HCT116 (cell line): ENCODE data around the gene GATA3. TPM values are rescaled to one million over a fixed set of nuclear protein-coding genes. Genes with fewer than 3 reads are reported as not detected.

Experiments used
- ATAC-seq: fragments of 200-7000 bp; cut with Tn5 transposase; 2 replicates; pipeline ENCODE4 v1.9.1; 2020; ENCODE audit warnings: mild to moderate bottlenecking, moderate library complexity
- BruUV-seq: library from RNA; stranded (reverse); fragments of 400-500 nt; replicated peaks from 2 replicates; lab custom pipeline; 2021; lab: Mats Ljungman, UMichigan
- CTCF ChIA-PET: fragments of 300-600 bp; sonication (Branson Sonifier 250); formaldehyde crosslinking; loops from one replicate; lab custom pipeline; 2021; ENCODE audit warnings: antibody characterized with exemption; lab: Charles Lee
- POLR2A ChIA-PET: fragments of 300-600, 350-600 bp; sonication (Branson Sonifier 250); formaldehyde crosslinking; loops from one replicate; lab custom pipeline; 2021; ENCODE audit warnings: antibody characterized with exemption; lab: Charles Lee
- RAD21 ChIA-PET, 2 experiments: fragments of 300-600 bp; sonication (Branson Sonifier 250); formaldehyde crosslinking; loops; one replicate each; lab custom pipeline; 2023; ENCODE audit warnings: low total read pairs in 2 of 2; ENCODE audit not compliant: uncharacterized antibody in 2 of 2, unreplicated experiment in 2 of 2, low non-redundant PET in 1 of 2; lab: Charles Lee
- DNase-seq: peaks from one replicate; pipeline ENCODE4 v3.0.0-alpha.2; 2010; ENCODE audit warnings: low read depth, low spot score
- H2AFZ ChIP-seq: fragments of 200-600 bp; shearing (Covaris generic), sonication (generic); 2 replicates; pipeline ENCODE4 v1.6.1; 2017; ENCODE audit warnings: low read depth, mixed run types, mixed read lengths, antibody characterized with exemption, low read length; ENCODE audit not compliant: poor library complexity, severe bottlenecking
- H3K27ac ChIP-seq: 2 replicates; pipeline ENCODE4 v1.5.1; 2012; ENCODE audit warnings: low read depth, low read length
- H3K27me3 ChIP-seq: fragments of 200-600 bp; sonication (generic); 2 replicates; pipeline ENCODE4 v1.6.1; 2016; ENCODE audit warnings: mixed run types, low read length, mixed read lengths; ENCODE audit not compliant: insufficient read depth
- H3K36me3 ChIP-seq, 2 experiments: fragments of 200-500 bp in 1 of 2; fragments of 200-600 bp in 1 of 2; sonication (Bioruptor generic) in 1 of 2; sonication (generic) in 1 of 2; 2 replicates each; pipeline versions ENCODE4 v1.5.1 to v1.6.1; 2014 to 2016; ENCODE audit warnings: low read length in 2 of 2, inconsistent platforms in 1 of 2, mixed read lengths in 1 of 2, mixed run types in 1 of 2; ENCODE audit not compliant: insufficient read depth in 2 of 2, control insufficient read depth in 1 of 2
- H3K4me1 ChIP-seq, 2 experiments: fragments of 200-600 bp in 1 of 2; sonication (generic) in 1 of 2; 2 replicates each; pipeline versions ENCODE4 v1.5.1 to v1.6.1; 2012 to 2017; ENCODE audit warnings: low read length in 2 of 2, inconsistent platforms in 1 of 2, mild to moderate bottlenecking in 1 of 2, mixed read lengths in 1 of 2, mixed run types in 1 of 2, moderate library complexity in 1 of 2; ENCODE audit not compliant: insufficient read depth in 2 of 2, control insufficient read depth in 1 of 2
- H3K4me2 ChIP-seq: fragments of 200-600 bp; sonication (generic); 2 replicates; pipeline ENCODE4 v1.6.1; 2017; ENCODE audit warnings: mixed run types, low read length, mixed read lengths
- H3K4me3 ChIP-seq, 2 experiments: fragments of 200-600 bp in 1 of 2; sonication (generic) in 1 of 2; replicated peaks in 1 of 2; 2 replicates each; pipeline ENCODE4 v1.5.1; 2011 to 2016; ENCODE audit warnings: low read length in 2 of 2, control low read depth in 1 of 2, low read depth in 1 of 2, mild to moderate bottlenecking in 1 of 2, mixed read lengths in 1 of 2, mixed run types in 1 of 2
- H3K79me2 ChIP-seq: fragments of 200-600 bp; sonication (generic); 2 replicates; pipeline ENCODE4 v1.6.1; 2017; ENCODE audit warnings: mild to moderate bottlenecking, mixed run types, low read length, moderate library complexity, mixed read lengths; ENCODE audit not compliant: insufficient read depth
- H3K9ac ChIP-seq: fragments of 200-600 bp; sonication (generic); 2 replicates; pipeline ENCODE4 v1.6.1; 2016; ENCODE audit warnings: low read length, mixed read lengths
- H3K9me2 ChIP-seq: fragments of 200-600 bp; sonication (generic), shearing (Covaris generic); 2 replicates; pipeline ENCODE4 v1.6.1; 2017; ENCODE audit warnings: mixed run types, mild to moderate bottlenecking, moderate library complexity; ENCODE audit not compliant: insufficient read depth
- H3K9me3 ChIP-seq, 2 experiments: fragments of 200-500 bp in 1 of 2; fragments of 200-600 bp in 1 of 2; sonication (Bioruptor generic) in 1 of 2; sonication (generic) in 1 of 2; 2 replicates each; pipeline ENCODE4 v1.6.1; 2014 to 2017; ENCODE audit warnings: low read length in 2 of 2, mixed read lengths in 2 of 2, inconsistent platforms in 1 of 2, low read depth in 1 of 2, mild to moderate bottlenecking in 1 of 2, mixed run types in 1 of 2, moderate library complexity in 1 of 2; ENCODE audit not compliant: control insufficient read depth in 1 of 2, insufficient read depth in 1 of 2
- H4K20me1 ChIP-seq: fragments of 200-600 bp; sonication (generic), shearing (Covaris generic); 2 replicates; pipeline ENCODE4 v1.6.1; 2017; ENCODE audit warnings: mixed run types, mild to moderate bottlenecking, moderate library complexity; ENCODE audit not compliant: insufficient read depth
- ATF3 ChIP-seq: IDR thresholded peaks from 2 replicates; pipeline ENCODE4 v1.6.1; 2012
- EZH2phosphoT487 ChIP-seq: fragments of 200-600 bp; IDR thresholded peaks from 2 replicates; pipeline ENCODE4 v1.6.1; 2018; ENCODE audit warnings: antibody characterized with exemption, borderline replicate concordance
- FOSL1 ChIP-seq: IDR thresholded peaks from 2 replicates; pipeline ENCODE4 v1.6.1; 2012; ENCODE audit warnings: low read depth
- POLR2AphosphoS5 ChIP-seq: IDR thresholded peaks from 2 replicates; pipeline ENCODE4 v1.6.1; 2011; ENCODE audit warnings: mild to moderate bottlenecking, low read depth, low read length, moderate library complexity
- REST ChIP-seq: IDR thresholded peaks from 2 replicates; pipeline ENCODE4 v1.6.1; 2012; ENCODE audit warnings: low read depth
- TCF7L2 ChIP-seq: IDR thresholded peaks from 2 replicates; pipeline ENCODE4 v1.7.0; 2011; ENCODE audit warnings: borderline replicate concordance, inconsistent platforms; ENCODE audit not compliant: insufficient read depth, insufficient read length; ENCODE audit errors: extremely low read depth
- YY1 ChIP-seq: IDR thresholded peaks from 2 replicates; pipeline ENCODE4 v1.6.1; 2011; ENCODE audit warnings: low read length, low read depth, moderate library complexity, mild to moderate bottlenecking; ENCODE audit not compliant: insufficient replicate concordance; ENCODE audit errors: extremely low read depth
- ZFX ChIP-seq: fragments of 450-650 bp; IDR thresholded peaks from 2 replicates; pipeline ENCODE4 v1.6.1; 2017
- ZNF274 ChIP-seq: fragments of 200-500 bp; sonication (Bioruptor generic); IDR thresholded peaks from 2 replicates; pipeline ENCODE4 v1.6.1; 2014; ENCODE audit warnings: mild to moderate bottlenecking, low read depth, low read length, inconsistent platforms
- intact Hi-C: fragments of 100-400 bp; cut with micrococcal nuclease; formaldehyde crosslinking; loops from 2 replicates; pipeline ENCODE4 v1.10.0; 2022
- total RNA-seq: library from RNA; stranded (reverse); gene quantifications from one replicate; pipeline ENCODE4 v1.2.1, GENCODE V29; 2021; ENCODE audit not compliant: unreplicated experiment
- TF ChIP-seq, protein P1 (sequence below), 3 experiments: fragments of 200-600 bp in 1 of 3; sonication (generic) in 1 of 3; IDR thresholded peaks in 2 of 3; conservative IDR thresholded peaks in 1 of 3; 2 replicates each; pipeline ENCODE4 v1.5.1; 2012 to 2017; ENCODE audit warnings: low read depth in 2 of 3, low read length in 2 of 3, antibody characterized with exemption in 1 of 3, borderline replicate concordance in 1 of 3, control low read depth in 1 of 3, mild to moderate bottlenecking in 1 of 3, mixed read lengths in 1 of 3, mixed run types in 1 of 3, moderate library complexity in 1 of 3; ENCODE audit not compliant: insufficient read depth in 1 of 3

Gene GATA3
- total RNA-seq, 1 experiment from 2014 or later: 2.7 TPM

DNA sequence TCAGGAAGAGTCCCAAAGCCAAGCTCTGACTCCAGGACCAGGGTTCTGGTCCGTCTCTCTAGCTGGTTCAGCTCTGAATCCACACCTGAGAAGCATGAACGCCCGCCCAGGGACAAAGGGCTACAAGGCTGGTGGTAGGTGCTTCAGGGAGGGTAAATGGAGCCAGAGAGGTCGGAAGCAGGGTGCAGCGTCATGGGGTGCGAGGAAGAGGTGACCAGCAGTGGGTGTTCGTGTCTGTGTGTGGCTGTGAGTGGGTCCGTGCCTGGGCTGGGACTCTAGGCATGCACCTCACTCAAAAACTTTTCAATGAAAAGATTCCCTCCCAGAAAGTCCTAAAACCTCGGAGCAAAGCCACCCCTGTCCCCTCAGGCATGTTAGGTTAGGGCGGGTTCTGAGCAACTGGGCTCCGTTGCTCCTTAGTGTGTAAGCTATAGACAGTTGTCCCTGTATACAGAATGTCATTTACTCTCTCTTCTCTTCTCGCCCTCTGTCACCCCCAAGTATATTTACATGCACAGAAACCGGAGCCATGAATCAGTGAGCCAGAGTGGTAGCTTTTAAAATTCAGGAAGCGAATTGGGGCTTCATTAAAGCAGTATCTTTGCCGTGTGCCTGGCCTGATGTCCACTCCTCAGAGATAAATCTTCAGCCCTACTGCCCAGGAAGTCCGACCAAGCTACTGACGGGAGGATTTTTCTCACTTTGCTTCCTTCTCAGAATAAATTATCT lies 12.3 kb upstream of the GATA3 start (continued):
- TF ChIP-seq FOSL1 (no peak), EZH2phosphoT487 (no peak), TCF7L2 (no peak), ZNF274 (no peak)

DNA sequence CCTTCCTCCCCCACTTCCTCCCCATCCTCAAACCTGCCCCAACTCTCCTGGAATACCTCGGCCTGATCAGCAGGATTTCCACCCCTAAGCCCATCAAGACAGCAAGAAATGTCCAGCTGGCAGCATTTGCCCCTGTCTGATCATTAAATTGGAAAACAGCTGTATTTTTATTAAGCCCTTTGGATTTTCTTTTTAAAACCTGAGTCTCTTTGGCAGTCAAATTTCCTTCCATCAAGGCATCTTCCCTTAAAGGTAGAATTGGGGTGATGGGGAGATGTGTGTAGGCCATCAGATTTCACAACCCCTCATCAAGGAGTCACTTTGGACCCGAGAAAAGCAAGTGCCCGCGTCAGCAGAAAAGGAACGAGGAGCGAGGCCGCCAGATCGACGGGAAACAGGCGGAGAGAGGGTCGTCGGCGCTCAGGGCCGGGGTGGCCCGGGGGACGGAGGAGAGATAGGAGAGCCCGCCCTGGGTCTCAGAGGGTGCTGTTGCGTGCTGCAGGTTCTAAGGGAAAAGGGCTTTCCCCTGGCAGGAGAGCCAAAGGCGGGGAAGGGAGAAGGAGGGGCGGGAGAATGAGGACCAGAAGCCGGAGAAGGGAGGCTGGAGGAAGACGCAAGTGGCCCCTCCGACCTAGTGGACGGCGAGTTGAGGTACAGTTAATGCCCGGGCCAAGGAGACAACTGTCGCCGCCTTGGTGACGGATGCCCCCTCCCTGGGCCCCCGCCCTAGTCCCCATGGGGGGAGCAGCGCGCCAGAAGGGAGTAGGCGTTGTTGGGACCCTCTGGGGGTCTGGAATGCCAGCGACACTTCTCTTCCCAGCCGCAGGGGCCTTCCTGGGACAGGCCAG lies 11.5 kb upstream of the GATA3 start:
- no peaks in the 10 kb centered on the region for H3K9me3 ChIP-seq
- CTCF ChIA-PET: no interaction called here
- no peak overlapping the region for H2AFZ ChIP-seq
- H3K79me2 ChIP-seq: no peaks in the 10 kb centered on the region
- H3K4me1 ChIP-seq: no peaks in the 10 kb centered on the region
- no peaks in the 10 kb centered on the region for H4K20me1 ChIP-seq
- peaks cover 73% of the 10 kb centered on the region for H3K27me3 ChIP-seq
- H3K4me3 ChIP-seq: no peak overlapping the region
- POLR2A ChIA-PET: no interaction called here
- no peak for ATAC-seq
- RAD21 ChIA-PET: no interaction called here
- H3K4me2 ChIP-seq: no peak overlapping the region
- no peaks in the 10 kb centered on the region for H3K9me2 ChIP-seq
- intact Hi-C loops: no loop called here
- no peaks in the 10 kb centered on the region for H3K36me3 ChIP-seq
- BruUV-seq: no TSS peak
- no peak overlapping the region for H3K27ac ChIP-seq
- no peak overlapping the region for H3K9ac ChIP-seq
- TF ChIP-seq POLR2AphosphoS5: no peak
- no peak for TF ChIP-seq ATF3
- TF ChIP-seq, protein P1, sequence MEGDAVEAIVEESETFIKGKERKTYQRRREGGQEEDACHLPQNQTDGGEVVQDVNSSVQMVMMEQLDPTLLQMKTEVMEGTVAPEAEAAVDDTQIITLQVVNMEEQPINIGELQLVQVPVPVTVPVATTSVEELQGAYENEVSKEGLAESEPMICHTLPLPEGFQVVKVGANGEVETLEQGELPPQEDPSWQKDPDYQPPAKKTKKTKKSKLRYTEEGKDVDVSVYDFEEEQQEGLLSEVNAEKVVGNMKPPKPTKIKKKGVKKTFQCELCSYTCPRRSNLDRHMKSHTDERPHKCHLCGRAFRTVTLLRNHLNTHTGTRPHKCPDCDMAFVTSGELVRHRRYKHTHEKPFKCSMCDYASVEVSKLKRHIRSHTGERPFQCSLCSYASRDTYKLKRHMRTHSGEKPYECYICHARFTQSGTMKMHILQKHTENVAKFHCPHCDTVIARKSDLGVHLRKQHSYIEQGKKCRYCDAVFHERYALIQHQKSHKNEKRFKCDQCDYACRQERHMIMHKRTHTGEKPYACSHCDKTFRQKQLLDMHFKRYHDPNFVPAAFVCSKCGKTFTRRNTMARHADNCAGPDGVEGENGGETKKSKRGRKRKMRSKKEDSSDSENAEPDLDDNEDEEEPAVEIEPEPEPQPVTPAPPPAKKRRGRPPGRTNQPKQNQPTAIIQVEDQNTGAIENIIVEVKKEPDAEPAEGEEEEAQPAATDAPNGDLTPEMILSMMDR (IDR thresholded peaks at IDR 0.05 in 2 of 3, conservative IDR thresholded peaks at IDR 0.05 in 1 of 3; ENCODE audit: borderline replicate concordance in 1 of 3, insufficient read depth in 1 of 3, low read depth in 2 of 3, low read length in 2 of 3): no peak
- TF ChIP-seq YY1: no peak
- TF ChIP-seq REST: no peak
- no peak for TF ChIP-seq ZFX
- DNase-seq: no peak
